ENCODE measurements around the gene DPYD.

Gene DPYD

GRCh38 chr1:97906567-97907241 lies 14.1 kb downstream of the DPYD start:
- DNase-seq = peak in 1 of 2 experiments; percentile 16

DNA sequence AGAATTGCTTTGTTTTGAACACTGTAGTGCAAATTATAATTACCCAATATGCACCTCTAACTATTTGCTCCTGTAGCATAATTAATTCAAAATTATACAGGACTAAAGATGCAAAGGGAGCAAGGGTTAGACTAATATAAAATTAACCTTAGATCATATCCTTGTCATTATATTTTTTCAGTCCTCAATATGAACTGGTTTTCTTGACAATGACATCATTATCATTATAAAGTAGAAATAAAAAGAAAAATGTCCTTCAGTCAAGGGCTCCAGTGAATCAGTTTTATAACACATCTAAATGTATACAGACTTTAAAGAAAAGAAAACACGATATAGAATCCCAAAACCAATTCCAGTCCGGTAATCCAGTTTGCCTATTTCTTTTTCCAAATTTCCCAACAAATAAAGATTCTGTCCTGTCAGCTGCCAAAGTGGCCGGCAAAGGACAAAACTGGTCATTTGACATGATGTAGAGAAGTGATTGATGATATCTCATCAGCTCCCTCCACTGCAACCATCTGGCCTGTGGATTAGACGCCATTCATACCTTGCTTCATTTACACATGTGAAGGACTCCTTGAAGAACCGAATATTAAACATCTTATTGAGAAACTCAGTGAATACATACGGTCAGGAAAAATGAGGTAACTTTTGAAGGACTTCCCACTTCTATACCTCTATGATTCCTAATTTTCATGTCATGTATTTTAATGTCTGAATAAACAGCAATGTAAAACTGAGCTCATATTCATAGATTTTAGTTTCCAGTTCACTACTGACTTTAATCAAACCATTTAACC lies 15.5 kb downstream of the DPYD start:
- DNase-seq = peak; percentile 36 to 56

- no peak for DNase-seq
These were observed 16.3 kb downstream of the DPYD start for GRCh38 chr1:97904534-97904933.

GRCh38 chr1:97903626-97904025 lies 17.2 kb downstream of the DPYD start:
- peak; percentile 42 to 71 for DNase-seq

DNA sequence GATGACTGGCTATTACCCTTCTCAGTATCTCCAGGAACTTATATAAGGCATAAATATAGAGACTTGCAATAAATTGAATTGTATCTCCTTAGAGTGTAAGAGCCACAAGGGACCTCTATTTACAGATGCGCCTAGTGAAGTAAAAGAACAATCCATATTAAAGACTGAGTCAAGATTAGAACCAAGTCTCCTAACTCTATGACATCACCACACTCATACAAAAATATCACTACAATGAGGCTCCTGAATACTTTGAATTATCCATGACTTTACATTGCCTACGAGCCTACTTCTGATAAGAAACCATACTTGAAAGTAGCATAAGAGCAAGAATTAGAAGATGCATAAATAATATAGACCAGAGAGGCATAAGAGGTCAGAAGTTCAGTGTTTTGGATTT lies 18.8 kb downstream of the DPYD start:
- no peak for DNase-seq

GRCh38 chr1:97901017-97901658 lies 19.7 kb downstream of the DPYD start:
- no peak for DNase-seq

DNA sequence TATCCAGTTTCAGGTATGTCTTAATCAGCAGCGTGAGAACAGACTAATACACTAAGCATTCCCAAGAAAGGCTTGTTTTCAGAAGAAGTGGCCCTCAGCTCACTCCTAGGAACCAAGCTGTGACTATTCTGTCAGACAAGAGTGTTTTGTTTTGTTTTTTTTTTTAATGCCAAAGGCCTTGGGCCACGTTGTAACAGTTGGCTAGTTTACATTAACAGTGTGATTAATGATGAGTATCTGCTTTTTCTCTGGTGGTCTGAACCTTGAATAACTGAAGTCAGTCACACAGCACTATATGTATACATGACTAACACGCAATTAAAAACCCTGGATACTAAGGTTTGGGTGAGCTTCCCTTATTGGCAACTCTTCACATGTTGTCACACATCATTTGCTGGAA lies 21.9 kb downstream of the DPYD start:
- no peak for DNase-seq

DNA sequence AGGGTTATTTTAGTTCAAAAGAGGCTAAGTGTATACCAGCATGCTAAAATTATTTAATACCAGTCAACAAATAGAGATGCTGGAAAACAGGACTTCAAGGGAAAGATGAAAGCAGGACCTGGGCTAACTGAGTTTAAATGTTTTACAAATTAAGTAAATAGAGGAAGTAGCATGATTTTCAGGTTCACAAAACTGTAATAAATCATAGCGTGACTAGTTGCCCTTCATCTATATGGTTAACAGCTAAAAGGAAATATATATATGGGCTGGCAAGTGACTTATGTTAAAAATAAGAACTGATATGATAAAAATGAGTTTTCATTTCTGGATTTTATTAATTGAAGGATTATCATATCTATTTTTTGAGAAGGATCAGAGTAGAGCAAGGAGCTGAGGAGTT lies 25.6 kb downstream of the DPYD start:
- no peak for DNase-seq

DNA sequence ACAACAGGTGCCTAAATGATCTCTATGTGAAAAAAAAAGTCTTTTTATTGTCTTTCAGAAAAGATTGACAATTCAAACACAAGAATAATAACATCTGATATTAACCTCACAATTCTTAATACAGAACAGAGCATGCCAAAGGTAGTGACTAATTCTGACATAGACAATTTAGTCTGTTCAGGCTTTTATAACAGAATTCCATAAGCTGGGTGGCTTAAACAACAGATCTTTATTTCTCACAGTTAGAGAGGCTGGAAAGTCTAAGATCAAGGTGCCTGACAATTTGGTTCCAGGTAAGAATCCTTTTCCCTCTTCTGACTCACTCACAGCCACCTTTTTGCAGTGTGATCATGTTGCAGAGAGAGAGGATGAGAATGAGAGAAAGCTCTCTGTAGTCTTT lies 27.0 kb downstream of the DPYD start:
- DNase-seq = no peak

- DNase-seq = no peak
These were observed 34.6 kb downstream of the DPYD start for GRCh38 chr1:97886199-97886598.

- DNase-seq = no peak
These were observed 37.0 kb downstream of the DPYD start for GRCh38 chr1:97883823-97884222.

- DNase-seq = no peak
These were observed 43.5 kb downstream of the DPYD start for GRCh38 chr1:97877307-97877706.

GRCh38 chr1:97875996-97876395 lies 44.8 kb downstream of the DPYD start:
- no peak for DNase-seq

- DNase-seq = no peak
These were observed 50.2 kb downstream of the DPYD start for GRCh38 chr1:97870589-97870988.

DNA sequence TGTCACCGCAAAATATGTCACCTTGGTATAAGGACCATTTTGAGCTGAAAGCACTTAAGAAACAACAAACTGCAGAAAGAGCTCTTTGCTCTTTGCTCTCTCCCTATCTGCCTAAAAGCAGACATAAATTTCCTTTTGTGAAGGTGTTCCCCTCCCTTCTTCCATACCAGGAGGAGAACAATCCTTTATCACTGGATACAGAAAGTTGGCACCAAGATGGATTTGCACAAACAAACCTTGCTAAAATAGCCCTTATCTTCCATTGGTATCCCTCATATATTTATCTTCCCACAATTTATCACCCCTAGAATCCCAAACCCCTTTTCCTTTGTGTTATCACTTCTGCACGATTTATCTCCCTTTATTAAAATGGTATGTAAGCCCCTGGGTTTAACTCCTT lies 51.4 kb downstream of the DPYD start:
- DNase-seq = no peak

GRCh38 chr1:97867127-97867526 lies 53.7 kb downstream of the DPYD start:
- no peak for DNase-seq

GRCh38 chr1:97864615-97865014 lies 56.2 kb downstream of the DPYD start:
- DNase-seq = no peak

- DNase-seq = no peak
These were observed 67.6 kb downstream of the DPYD start for GRCh38 chr1:97853221-97853620.

GRCh38 chr1:97849345-97850340 lies 71.2 kb downstream of the DPYD start:
- peak in 1 of 2 experiments; percentile 50 for DNase-seq

GRCh38 chr1:97845805-97846204 lies 75.0 kb downstream of the DPYD start:
- DNase-seq = no peak

DNA sequence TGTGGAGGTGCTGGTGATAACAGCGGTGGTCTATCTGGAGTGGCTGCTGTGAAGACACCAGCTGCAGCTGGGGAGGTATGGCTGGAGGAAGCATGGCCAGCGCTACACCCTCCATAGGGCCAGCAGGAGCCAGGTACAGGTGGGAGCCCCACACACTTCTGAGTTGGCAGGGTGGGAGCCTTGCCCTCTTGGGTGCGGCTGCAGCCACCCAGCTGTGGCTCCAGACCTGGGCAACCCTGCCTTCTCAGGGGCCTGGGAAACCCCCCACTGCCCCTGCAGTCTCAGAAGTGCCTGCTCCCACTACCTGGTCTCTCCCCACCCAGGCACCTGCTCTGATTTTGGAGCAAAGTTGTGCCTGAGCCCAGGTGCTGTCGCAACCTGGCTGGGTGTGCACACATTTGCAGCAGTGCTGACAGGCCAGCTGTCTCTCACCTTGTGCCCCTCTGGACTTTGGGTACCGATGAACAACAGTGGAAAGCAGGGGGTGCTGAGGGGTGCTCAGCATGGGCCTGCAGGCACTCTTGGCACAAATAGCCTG lies 76.2 kb downstream of the DPYD start:
- no peak for DNase-seq

DNA sequence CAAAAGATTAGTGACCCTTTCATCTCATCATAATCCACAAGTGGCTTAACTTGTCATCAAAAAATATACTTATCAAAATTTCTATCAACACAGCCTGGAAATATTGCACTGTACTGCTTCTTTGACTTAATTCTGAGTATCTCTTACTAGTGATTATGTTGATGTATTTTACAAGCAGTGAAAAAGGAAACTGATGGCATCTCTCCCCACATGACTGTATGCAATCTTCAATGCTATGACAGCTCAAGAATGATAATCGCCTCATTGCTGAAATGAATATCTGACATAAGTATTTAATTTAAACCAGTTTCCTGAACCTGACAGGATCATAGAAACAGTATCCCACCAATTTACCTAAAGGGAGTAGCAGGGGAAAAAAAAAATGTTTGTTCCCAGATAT lies 79.5 kb downstream of the DPYD start:
- DNase-seq = no peak

Measured in NCI-H446 (cell line).